Measurements from ENCODE around the gene RFESD. TPM values are rescaled to one million over a fixed set of nuclear protein-coding genes. Genes with fewer than 3 reads are reported as not detected.

Gene RFESD
- total and polyA plus RNA-seq, 2 of the 13 experiments (the other 11 are each of a cell fraction or from before 2014, with no cell fraction given), result 1.1 to 2.2 TPM

DNA sequence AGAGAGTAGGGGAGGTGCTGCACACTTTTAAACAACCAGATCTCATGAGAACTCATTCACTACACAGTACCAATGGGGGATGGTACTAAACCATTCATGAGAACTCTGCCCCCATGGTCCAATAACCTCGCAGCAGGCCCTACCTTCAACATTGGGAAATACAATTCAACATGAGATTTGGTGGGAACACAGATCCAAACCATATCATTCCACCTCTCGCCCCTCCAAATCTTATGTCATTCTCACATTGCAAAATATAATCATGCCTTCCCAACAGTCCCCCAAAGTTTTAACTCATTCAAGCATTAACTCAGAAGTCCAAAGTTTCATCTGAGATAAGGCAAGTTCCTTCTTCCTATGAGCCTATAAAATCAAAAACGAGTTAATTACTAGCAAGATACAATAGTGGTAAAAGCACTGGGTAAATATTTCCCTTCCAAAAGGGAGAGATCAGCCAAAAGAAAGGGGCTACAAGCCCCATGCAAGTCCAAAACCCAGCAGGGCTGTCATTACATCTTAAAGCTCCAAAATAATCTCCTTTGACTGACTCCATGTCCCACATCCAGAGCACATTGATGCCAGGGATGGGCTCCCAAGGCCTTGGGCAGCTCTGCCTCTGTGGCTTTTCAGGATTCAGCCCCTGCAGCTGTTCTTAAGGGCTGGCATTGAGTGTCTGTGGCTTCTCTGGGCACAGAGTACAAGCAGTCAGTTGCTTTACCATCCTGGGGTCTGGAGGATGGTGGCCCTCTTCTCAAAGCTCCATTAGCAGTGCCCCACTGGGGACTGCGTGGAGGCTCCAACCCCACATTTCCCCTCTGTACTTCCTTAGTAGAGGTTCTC lies 18.4 kb upstream of the RFESD start (continued):
- no peak for TF ChIP-seq FOXP4 (CRISPR knock-in tag; IDR thresholded peaks at IDR 0.05)
- TF ChIP-seq ZNF552 (CRISPR knock-in tag; IDR thresholded peaks at IDR 0.05; ENCODE audit: borderline replicate concordance), result no peak
- TF ChIP-seq ZNF687 (CRISPR knock-in tag; IDR thresholded peaks at IDR 0.05), result no peak
- no peak for TF ChIP-seq PAWR (CRISPR knock-in tag; IDR thresholded peaks at IDR 0.05; ENCODE audit: borderline replicate concordance)
- no peak for TF ChIP-seq SETDB1 (CRISPR knock-in tag; IDR thresholded peaks at IDR 0.05; ENCODE audit: borderline replicate concordance)
